ENCODE results near the gene IFIT1B. TPM values are rescaled to one million over a fixed set of nuclear protein-coding genes. Genes with fewer than 3 reads are reported as not detected.
"Not testable (repeated sequence)": the region's sequence is repeated elsewhere in the genome, so short reads cannot be mapped to it uniquely, and the experiment has no call there.

Gene IFIT1B
- polyA plus RNA-seq, 4 donors, result 0.04 TPM; not detected in 3

DNA sequence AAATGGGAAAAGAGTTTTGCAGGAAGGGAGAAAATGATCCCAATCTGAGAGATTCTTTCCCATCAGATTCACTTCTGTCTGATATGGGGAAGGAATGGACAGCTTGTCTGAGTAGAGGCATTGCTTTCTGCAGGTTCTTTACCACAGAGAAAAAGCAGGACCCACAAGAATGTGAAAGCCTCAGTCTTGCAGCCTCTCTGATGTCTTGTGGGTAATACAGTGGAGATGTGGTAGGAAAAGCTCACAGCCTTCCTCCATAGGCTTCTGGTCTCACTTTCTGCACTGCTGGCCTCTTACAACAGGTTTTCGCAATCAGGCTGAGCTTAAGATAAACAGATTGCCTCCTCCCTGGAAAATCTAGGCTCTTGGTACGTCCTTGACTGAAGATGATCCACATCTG, 15.1 kb downstream of the IFIT1B start:
- Histone ChIP-seq H3K4me1 (ENCODE audit: control insufficient read depth in 3 of 3, insufficient read depth in 2 of 3, low read depth in 1 of 3, low read length in 2 of 3) (peaks cover 0 to 8% (median 0%) of the 10 kb centered on the region in 3 donors), H3K4me3 (ENCODE audit: low read depth in 1 of 3, low read length in 3 of 3) (peak overlapping the region in 2 of 3 donors; percentile 46 to 55), H3K27ac (ENCODE audit: low read depth in 1 of 3, low read length in 2 of 3) (peak overlapping the region in 2 of 3 donors; percentile 71 to 73), H3K27me3 (ENCODE audit: control insufficient read depth in 3 of 3, insufficient read depth in 3 of 3, low read length in 3 of 3) (no peaks in the 10 kb centered on the region), H3K9me3 (ENCODE audit: control insufficient read depth in 2 of 2, insufficient read depth in 1 of 2, low read depth in 1 of 2, low read length in 1 of 2) (no peaks in the 10 kb centered on the region), H3K36me3 (ENCODE audit: control insufficient read depth in 3 of 3, insufficient read depth in 2 of 3, low read depth in 1 of 3, low read length in 3 of 3) (no peaks in the 10 kb centered on the region)
- 27 to 65% (median 45%) methylated on average over 2 of the region's 2 CpGs for WGBS, 3 donors
- no peak for FAIRE-seq
- DNase-seq, result peak in 1 of 2 donors; percentile 49

DNA sequence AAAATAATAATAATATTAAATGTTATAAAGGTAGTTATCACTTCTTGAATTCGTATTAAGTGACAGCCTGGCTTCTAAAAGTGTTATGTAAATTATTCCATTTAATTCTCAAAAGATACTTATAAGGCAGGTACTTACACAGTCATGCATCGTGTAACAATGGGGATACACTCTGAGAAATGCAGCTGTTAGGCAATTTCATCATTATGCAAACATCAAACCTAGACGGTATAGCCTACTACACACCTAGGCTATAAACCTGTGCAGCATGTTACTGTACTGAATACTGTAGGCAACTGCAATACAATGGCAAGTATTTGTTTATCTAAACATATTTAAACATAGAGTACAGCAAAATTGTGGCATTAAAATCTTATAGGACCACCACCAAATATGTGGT, 16.0 kb downstream of the IFIT1B start:
- 33 to 44% (median 40%) methylated on average over 3 of the region's 3 CpGs for WGBS, 3 donors
- no peaks in the 10 kb centered on the region for H3K9me3 ChIP-seq (ENCODE audit: control insufficient read depth in 2 of 2, insufficient read depth in 1 of 2, low read depth in 1 of 2, low read length in 1 of 2)
- H3K27me3 ChIP-seq (ENCODE audit: control insufficient read depth in 3 of 3, insufficient read depth in 3 of 3, low read length in 3 of 3), result no peaks in the 10 kb centered on the region
- peaks cover 0 to 8% (median 0%) of the 10 kb centered on the region in 3 donors for H3K4me1 ChIP-seq (ENCODE audit: control insufficient read depth in 3 of 3, insufficient read depth in 2 of 3, low read depth in 1 of 3, low read length in 2 of 3)
- no peak for FAIRE-seq
- no peaks in the 10 kb centered on the region for H3K36me3 ChIP-seq (ENCODE audit: control insufficient read depth in 3 of 3, insufficient read depth in 2 of 3, low read depth in 1 of 3, low read length in 3 of 3)
- H3K27ac ChIP-seq (ENCODE audit: low read depth in 1 of 3, low read length in 2 of 3), result no peak overlapping the region
- DNase-seq, result no peak
- H3K4me3 ChIP-seq (ENCODE audit: low read depth in 1 of 3, low read length in 3 of 3), result no peak overlapping the region

DNA sequence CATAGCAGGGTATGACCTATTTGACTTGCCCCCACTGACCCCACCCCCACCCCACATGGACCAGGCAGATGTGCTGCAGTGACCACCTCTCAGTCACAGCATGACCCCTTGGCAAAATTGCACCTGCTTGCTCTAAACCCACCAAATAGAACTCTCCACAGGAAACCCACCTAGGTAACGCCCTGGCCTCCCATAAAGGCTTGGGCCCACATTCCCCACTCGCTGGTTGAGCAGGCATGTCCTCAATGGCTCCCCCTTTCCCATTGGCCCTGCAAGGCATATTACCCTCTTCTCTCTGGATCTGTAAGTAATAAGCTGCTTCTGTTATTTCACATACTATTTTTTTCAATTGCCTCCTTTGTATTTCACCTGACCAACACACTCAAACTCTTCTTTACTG, 17.3 kb downstream of the IFIT1B start:
- no peak for FAIRE-seq
- H3K4me3 ChIP-seq (ENCODE audit: low read depth in 1 of 3, low read length in 3 of 3), result no peak overlapping the region

DNA sequence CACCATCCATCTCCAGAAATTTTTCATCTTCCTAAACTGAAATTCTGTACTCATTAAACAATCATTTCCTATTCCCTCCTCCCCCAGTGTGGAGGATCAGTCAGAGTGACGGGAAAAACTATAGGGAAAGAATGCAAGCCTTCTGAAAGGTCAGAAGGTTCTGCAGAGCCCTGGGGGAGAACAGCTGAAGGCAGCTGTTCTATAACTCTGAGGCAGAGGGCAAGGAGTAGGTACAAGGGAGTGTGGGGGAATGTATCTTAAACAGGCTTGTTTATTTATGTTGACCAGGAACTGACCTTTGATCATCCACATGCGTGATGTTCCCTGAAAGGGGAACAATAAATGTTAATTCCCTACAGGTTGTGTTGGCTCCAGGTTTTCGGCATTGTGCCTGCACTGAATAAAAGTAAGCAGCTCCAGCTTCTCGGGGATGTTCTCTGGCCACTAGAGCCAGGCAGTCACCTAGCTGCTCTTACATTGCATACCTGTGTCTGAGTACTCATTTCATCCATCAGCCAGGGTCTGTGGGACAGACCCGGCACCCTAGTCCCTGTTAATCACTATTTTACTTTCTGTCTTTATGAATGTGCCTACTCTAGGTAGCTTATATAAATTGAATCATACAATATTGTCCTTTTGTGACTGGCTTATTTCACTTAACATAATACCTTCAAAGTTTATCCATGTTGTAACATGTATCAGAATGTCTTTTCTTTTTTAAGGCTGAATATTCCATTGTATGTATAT, 20.3 kb downstream of the IFIT1B start:
- DNase-seq, result peak in 1 of 2 donors; percentile 56
- H3K9me3 ChIP-seq (ENCODE audit: control insufficient read depth in 2 of 2, insufficient read depth in 1 of 2, low read depth in 1 of 2, low read length in 1 of 2), result no peaks in the 10 kb centered on the region
- peaks cover 0 to 2% (median 0%) of the 10 kb centered on the region in 3 donors for H3K36me3 ChIP-seq (ENCODE audit: control insufficient read depth in 3 of 3, insufficient read depth in 2 of 3, low read depth in 1 of 3, low read length in 3 of 3)
- no peak for FAIRE-seq
- H3K27ac ChIP-seq (ENCODE audit: low read depth in 1 of 3, low read length in 2 of 3), result no peak overlapping the region
- 51 to 63% (median 60%) methylated on average over 5 of the region's 5 CpGs for WGBS, 3 donors
- H3K27me3 ChIP-seq (ENCODE audit: control insufficient read depth in 3 of 3, insufficient read depth in 3 of 3, low read length in 3 of 3), result no peaks in the 10 kb centered on the region
- no peak overlapping the region for H3K4me3 ChIP-seq (ENCODE audit: low read depth in 1 of 3, low read length in 3 of 3)
- no peaks in the 10 kb centered on the region for H3K4me1 ChIP-seq (ENCODE audit: control insufficient read depth in 3 of 3, insufficient read depth in 2 of 3, low read depth in 1 of 3, low read length in 2 of 3)

More for the DNA sequence above, 17.3 kb downstream of the IFIT1B start:
- DNase-seq, result no peak
- H3K27ac ChIP-seq (ENCODE audit: low read depth in 1 of 3, low read length in 2 of 3), result no peak overlapping the region
- H3K9me3 ChIP-seq (ENCODE audit: control insufficient read depth in 2 of 2, insufficient read depth in 1 of 2, low read depth in 1 of 2, low read length in 1 of 2), result no peaks in the 10 kb centered on the region
- peaks cover 0 to 8% (median 0%) of the 10 kb centered on the region in 3 donors for H3K4me1 ChIP-seq (ENCODE audit: control insufficient read depth in 3 of 3, insufficient read depth in 2 of 3, low read depth in 1 of 3, low read length in 2 of 3)
- no peaks in the 10 kb centered on the region for H3K36me3 ChIP-seq (ENCODE audit: control insufficient read depth in 3 of 3, insufficient read depth in 2 of 3, low read depth in 1 of 3, low read length in 3 of 3)
- WGBS, 3 donors, result 92 to 96% (median 95%) methylated on average over 2 of the region's 2 CpGs
- no peaks in the 10 kb centered on the region for H3K27me3 ChIP-seq (ENCODE audit: control insufficient read depth in 3 of 3, insufficient read depth in 3 of 3, low read length in 3 of 3)

DNA sequence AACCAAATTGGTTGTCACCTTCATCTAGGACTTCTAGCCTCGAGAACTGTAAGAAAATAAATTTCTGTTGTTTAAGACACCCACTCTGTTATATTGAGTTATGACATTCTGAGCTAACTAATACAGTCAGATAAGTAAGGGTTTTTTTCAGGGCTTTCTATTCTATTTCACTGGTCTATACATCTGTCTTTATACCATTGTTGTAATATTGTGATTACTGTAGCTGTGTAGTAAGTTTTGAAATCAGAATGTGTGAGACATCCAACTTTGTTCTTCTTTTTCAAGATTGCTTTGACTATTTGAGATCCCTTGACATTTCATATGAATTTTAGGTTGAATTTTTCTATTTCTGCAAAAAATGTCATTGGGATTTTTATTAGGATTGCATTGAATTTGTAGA, 22.1 kb downstream of the IFIT1B start:
- WGBS, 3 donors, result 83 to 91% (median 88%) methylated on average over 1 of the region's 1 CpG
- no peak overlapping the region for H3K4me3 ChIP-seq (ENCODE audit: low read depth in 1 of 3, low read length in 3 of 3)
- no peak overlapping the region for H3K27ac ChIP-seq (ENCODE audit: low read depth in 1 of 3, low read length in 2 of 3)
- H3K9me3 ChIP-seq (ENCODE audit: control insufficient read depth in 2 of 2, insufficient read depth in 1 of 2, low read depth in 1 of 2, low read length in 1 of 2), result no peaks in the 10 kb centered on the region
- FAIRE-seq (no peak), DNase-seq (no peak)
- no peaks in the 10 kb centered on the region for H3K4me1 ChIP-seq (ENCODE audit: control insufficient read depth in 3 of 3, insufficient read depth in 2 of 3, low read depth in 1 of 3, low read length in 2 of 3)
- peaks cover 0 to 3% (median 2%) of the 10 kb centered on the region in 3 donors for H3K36me3 ChIP-seq (ENCODE audit: control insufficient read depth in 3 of 3, insufficient read depth in 2 of 3, low read depth in 1 of 3, low read length in 3 of 3)
- H3K27me3 ChIP-seq (ENCODE audit: control insufficient read depth in 3 of 3, insufficient read depth in 3 of 3, low read length in 3 of 3), result no peaks in the 10 kb centered on the region

DNA sequence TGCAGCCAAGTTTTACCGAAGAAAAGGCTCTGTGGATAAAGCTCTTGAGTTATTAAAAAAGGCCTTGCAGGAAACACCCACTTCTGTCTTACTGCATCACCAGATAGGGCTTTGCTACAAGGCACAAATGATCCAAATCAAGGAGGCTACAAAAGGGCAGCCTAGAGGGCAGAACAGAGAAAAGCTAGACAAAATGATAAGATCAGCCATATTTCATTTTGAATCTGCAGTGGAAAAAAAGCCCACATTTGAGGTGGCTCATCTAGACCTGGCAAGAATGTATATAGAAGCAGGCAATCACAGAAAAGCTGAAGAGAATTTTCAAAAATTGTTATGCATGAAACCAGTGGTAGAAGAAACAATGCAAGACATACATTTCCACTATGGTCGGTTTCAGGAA, 25.2 kb downstream of the IFIT1B start:
- FAIRE-seq (no peak), DNase-seq (no peak)
- Histone ChIP-seq H3K27ac (ENCODE audit: low read depth in 1 of 3, low read length in 2 of 3) (no peak overlapping the region), H3K4me1 (ENCODE audit: control insufficient read depth in 3 of 3, insufficient read depth in 2 of 3, low read depth in 1 of 3, low read length in 2 of 3) (no peaks in the 10 kb centered on the region), H3K9me3 (ENCODE audit: control insufficient read depth in 2 of 2, insufficient read depth in 1 of 2, low read depth in 1 of 2, low read length in 1 of 2) (no peaks in the 10 kb centered on the region), H3K4me3 (ENCODE audit: low read depth in 1 of 3, low read length in 3 of 3) (no peak overlapping the region), H3K27me3 (ENCODE audit: control insufficient read depth in 3 of 3, insufficient read depth in 3 of 3, low read length in 3 of 3) (no peaks in the 10 kb centered on the region), H3K36me3 (ENCODE audit: control insufficient read depth in 3 of 3, insufficient read depth in 2 of 3, low read depth in 1 of 3, low read length in 3 of 3) (peaks cover 0 to 4% (median 3%) of the 10 kb centered on the region in 3 donors)
- 88 to 93% (median 91%) methylated on average over 2 of the region's 2 CpGs for WGBS, 3 donors

DNA sequence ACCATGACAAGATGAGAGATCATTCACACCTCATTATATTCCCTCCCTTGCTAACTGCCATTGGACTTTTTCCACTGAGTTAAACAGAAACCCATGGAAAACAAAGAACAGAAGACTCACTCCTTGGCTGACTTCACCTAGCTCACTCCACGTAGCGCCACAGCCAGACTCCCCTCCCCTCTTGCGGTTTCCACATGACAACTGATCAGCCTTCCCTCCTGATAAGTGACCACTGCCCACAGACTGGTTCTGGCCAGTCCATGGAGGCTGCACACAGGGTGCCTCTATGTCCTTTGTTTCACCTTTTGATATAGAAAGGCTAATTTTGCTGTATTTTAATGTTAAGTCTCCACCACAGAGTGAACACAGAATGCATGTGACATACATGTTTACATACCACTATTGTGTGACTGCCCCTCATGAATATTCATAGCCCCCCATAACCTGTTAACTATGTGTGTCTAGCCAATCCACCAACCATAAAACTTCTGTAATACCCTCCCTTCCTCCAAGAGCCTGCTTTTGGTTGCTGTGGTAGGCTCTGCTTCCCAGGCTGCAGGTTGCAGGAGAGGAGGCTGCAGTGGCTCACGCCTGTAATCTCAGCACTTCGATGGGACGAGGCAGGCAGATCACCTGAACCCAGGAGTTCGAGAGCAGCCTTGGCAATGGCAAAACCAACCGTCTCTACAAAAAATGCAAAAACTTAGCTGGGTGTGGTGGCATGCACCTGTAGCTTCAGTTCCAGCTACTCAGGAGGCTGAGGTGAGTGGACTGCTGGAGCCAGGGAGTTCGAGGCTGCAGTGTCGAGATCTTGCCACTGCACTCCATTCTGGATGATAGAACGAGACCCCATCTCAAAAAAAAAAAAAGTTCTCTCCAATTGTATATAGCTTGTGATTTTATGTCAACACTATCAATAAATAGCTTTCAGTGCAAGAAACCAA, 26.5 kb downstream of the IFIT1B start:
- no peaks in the 10 kb centered on the region for H3K4me1 ChIP-seq (ENCODE audit: control insufficient read depth in 3 of 3, insufficient read depth in 2 of 3, low read depth in 1 of 3, low read length in 2 of 3)
- no peak overlapping the region for H3K4me3 ChIP-seq (ENCODE audit: low read depth in 1 of 3, low read length in 3 of 3)
- WGBS, 3 donors, result 77 to 90% (median 89%) methylated on average over 11 of the region's 11 CpGs
- no peaks in the 10 kb centered on the region for H3K27me3 ChIP-seq (ENCODE audit: control insufficient read depth in 3 of 3, insufficient read depth in 3 of 3, low read length in 3 of 3)
- H3K9me3 ChIP-seq (ENCODE audit: control insufficient read depth in 2 of 2, insufficient read depth in 1 of 2, low read depth in 1 of 2, low read length in 1 of 2), result no peaks in the 10 kb centered on the region
- DNase-seq (no peak), FAIRE-seq (no peak)
- H3K27ac ChIP-seq (ENCODE audit: low read depth in 1 of 3, low read length in 2 of 3), result no peak overlapping the region
- H3K36me3 ChIP-seq (ENCODE audit: control insufficient read depth in 3 of 3, insufficient read depth in 2 of 3, low read depth in 1 of 3, low read length in 3 of 3), result peaks cover 0 to 4% (median 3%) of the 10 kb centered on the region in 3 donors

DNA sequence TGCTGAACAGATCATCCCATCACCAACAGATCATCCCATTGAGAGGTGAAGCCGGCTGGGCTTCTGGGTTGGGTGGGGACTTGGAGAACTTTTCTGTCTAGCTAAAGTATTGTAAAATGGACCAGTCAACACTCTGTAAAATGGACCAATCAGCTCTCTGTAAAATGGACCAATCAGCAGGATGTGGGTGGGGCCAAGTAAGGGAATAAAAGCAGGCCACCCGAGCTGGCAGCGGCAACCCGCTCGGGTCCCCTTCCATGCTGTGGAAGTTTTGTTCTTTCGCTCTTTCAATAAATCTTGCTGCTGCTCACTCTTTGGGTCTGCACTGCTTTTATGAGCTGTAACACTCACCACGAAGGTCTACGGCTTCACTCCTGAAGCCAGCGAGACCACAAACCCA, 28.3 kb downstream of the IFIT1B start:
- not testable (repeated sequence) for H3K27me3 ChIP-seq (ENCODE audit: control insufficient read depth in 3 of 3, insufficient read depth in 3 of 3, low read length in 3 of 3); H3K27ac ChIP-seq (ENCODE audit: low read depth in 1 of 3, low read length in 2 of 3); H3K4me1 ChIP-seq (ENCODE audit: control insufficient read depth in 3 of 3, insufficient read depth in 2 of 3, low read depth in 1 of 3, low read length in 2 of 3); H3K9me3 ChIP-seq (ENCODE audit: control insufficient read depth in 2 of 2, insufficient read depth in 1 of 2, low read depth in 1 of 2, low read length in 1 of 2); H3K4me3 ChIP-seq (ENCODE audit: low read depth in 1 of 3, low read length in 3 of 3); FAIRE-seq; H3K36me3 ChIP-seq (ENCODE audit: control insufficient read depth in 3 of 3, insufficient read depth in 2 of 3, low read depth in 1 of 3, low read length in 3 of 3); DNase-seq
- 94 to 98% (median 97%) methylated on average over 9 of the region's 9 CpGs for WGBS, 3 donors

All from small intestine (tissue), 7 donors.